Measurements from ENCODE around the gene ELAC2.

The ELAC2 gene

GRCh38 chr17:13017655-13018459, at the start of gene ELAC2:
Gene ELAC2 (minus strand): TSS chr17:13018027. CDS start chr17:13017947, 80 bp downstream.
- peak; percentile 87 for DNase-seq

- DNase-seq = no peak
Measured at GRCh38 chr17:13065032-13065431, 47.2 kb upstream of the ELAC2 start.

GRCh38 chr17:13055131-13055530, 37.3 kb upstream of the ELAC2 start:
- DNase-seq = no peak

- DNase-seq = no peak
Measured at GRCh38 chr17:13054666-13055065, 36.8 kb upstream of the ELAC2 start.

GRCh38 chr17:13051915-13052314, 34.1 kb upstream of the ELAC2 start:
- no peak for DNase-seq

GRCh38 chr17:13047011-13047606, 29.3 kb upstream of the ELAC2 start:
- no peak for DNase-seq

- no peak for DNase-seq
Measured at GRCh38 chr17:13046361-13046760, 28.5 kb upstream of the ELAC2 start.

- no peak for DNase-seq
Measured at GRCh38 chr17:13044572-13045065, 26.8 kb upstream of the ELAC2 start.

GRCh38 chr17:13038931-13039665, 21.3 kb upstream of the ELAC2 start:
- no peak for DNase-seq

- DNase-seq = no peak
Measured at GRCh38 chr17:13036751-13037150, 18.9 kb upstream of the ELAC2 start.

GRCh38 chr17:13035420-13035819, 17.6 kb upstream of the ELAC2 start:
- DNase-seq = no peak

GRCh38 chr17:13031718-13032350, 14.0 kb upstream of the ELAC2 start:
- no peak for DNase-seq

GRCh38 chr17:13030459-13031300, 12.9 kb upstream of the ELAC2 start:
- no peak for DNase-seq

- DNase-seq = no peak
Measured at GRCh38 chr17:13030056-13030455, 12.2 kb upstream of the ELAC2 start.

GRCh38 chr17:13029340-13029739, 11.5 kb upstream of the ELAC2 start:
- DNase-seq = no peak

- no peak for DNase-seq
Measured at GRCh38 chr17:13027246-13027645, 9.4 kb upstream of the ELAC2 start.

- DNase-seq = no peak
Measured at GRCh38 chr17:13025687-13026086, 7.9 kb upstream of the ELAC2 start.

GRCh38 chr17:13025258-13025627, 7.4 kb upstream of the ELAC2 start:
- no peak for DNase-seq

- DNase-seq = no peak
Measured at GRCh38 chr17:13024526-13025257, 6.9 kb upstream of the ELAC2 start.

- no peak for DNase-seq
Measured at GRCh38 chr17:13024016-13024415, 6.2 kb upstream of the ELAC2 start.

- DNase-seq = no peak
Measured at GRCh38 chr17:13016881-13017654, 759 bp downstream of the ELAC2 start.

Data from NK-92 treated with Interleukin-12 subunit alpha and Interleukin-12 subunit beta, amount 100 ng/mL, for 24 hours (cell line).